HEK293 (cell line): Measurements from ENCODE around the gene C11orf21.

Experiments used
- CTCF ChIA-PET: fragments of 350-600 bp; formaldehyde crosslinking; extraction: SDS; loops from one replicate; lab custom pipeline; 2021; ENCODE audit warnings: antibody characterized with exemption; lab: Yijun Ruan, JAX
- POLR2A ChIA-PET: fragments of 300-600 bp; formaldehyde crosslinking; extraction: SDS; loops from one replicate; lab custom pipeline; 2020; ENCODE audit warnings: antibody characterized with exemption, inconsistent platforms; lab: Yijun Ruan, JAX
- H3K27ac ChIP-seq: fragments of 200-500 bp; sonication (Bioruptor generic); 2 replicates; pipeline ENCODE4 v1.5.1; 2014; ENCODE audit warnings: low read depth, low read length, control low read depth, inconsistent platforms; ENCODE audit errors: extremely low read depth
- H3K36me3 ChIP-seq, 2 experiments: fragments of 200-500 bp in 1 of 2; sonication (Bioruptor generic) in 1 of 2; 1 replicate in 1 of 2; 2 replicates in 1 of 2; pipeline ENCODE4 v1.5.1; 2014 to 2017; ENCODE audit warnings: inconsistent platforms in 2 of 2, low read length in 2 of 2; ENCODE audit not compliant: control insufficient read depth in 2 of 2, insufficient read depth in 1 of 2
- H3K4me1 ChIP-seq: fragments of 200-500 bp; sonication (Bioruptor generic); 2 replicates; pipeline ENCODE4 v1.5.1; 2014; ENCODE audit warnings: mild to moderate bottlenecking, low read length, inconsistent platforms; ENCODE audit not compliant: control insufficient read depth, insufficient read depth
- H3K4me3 ChIP-seq: 2 replicates; pipeline ENCODE4 v1.5.1; 2011; ENCODE audit warnings: low read depth, mild to moderate bottlenecking, control low read depth, low read length, moderate library complexity
- H3K9me3 ChIP-seq: fragments of 200-500 bp; sonication (Bioruptor generic); 2 replicates; pipeline ENCODE4 v1.5.1; 2014; ENCODE audit warnings: low read depth, low read length, inconsistent platforms; ENCODE audit not compliant: control insufficient read depth, insufficient read depth
- EGR2 ChIP-seq: fragments of 450-650 bp; formaldehyde crosslinking; IDR thresholded peaks from 2 replicates; pipeline ENCODE4 v1.5.1; 2016; ENCODE audit warnings: low read depth, missing biosample characterization, missing genetic modification characterization
- ELK4 ChIP-seq: IDR thresholded peaks from 2 replicates; pipeline ENCODE4 v1.6.1; 2011; ENCODE audit warnings: mild to moderate bottlenecking, low read depth, low read length, borderline replicate concordance
- GLI2 ChIP-seq: fragments of 450-650 bp; formaldehyde crosslinking; IDR thresholded peaks from 2 replicates; pipeline ENCODE4; 2017; ENCODE audit warnings: missing biosample characterization, missing genetic modification characterization, low read depth, borderline replicate concordance
- SP2 ChIP-seq: fragments of 450-650 bp; formaldehyde crosslinking; IDR thresholded peaks from 2 replicates; pipeline ENCODE4 v1.5.1; 2016; ENCODE audit warnings: missing biosample characterization, missing genetic modification characterization
- TCF7L2 ChIP-seq: IDR thresholded peaks from 2 replicates; pipeline ENCODE4 v1.6.1; 2011; ENCODE audit warnings: low read depth, mild to moderate bottlenecking, inconsistent platforms, low read length, moderate library complexity, borderline replicate concordance
- ZBTB10 ChIP-seq: fragments of 450-650 bp; formaldehyde crosslinking; IDR thresholded peaks from 2 replicates; pipeline ENCODE4 v1.5.1; 2016; ENCODE audit warnings: missing biosample characterization, missing genetic modification characterization
- ZBTB44 ChIP-seq: fragments of 450-650 bp; IDR thresholded peaks from 2 replicates; pipeline ENCODE4 v1.5.1; 2018; ENCODE audit warnings: missing biosample characterization, mild to moderate bottlenecking, missing genetic modification characterization
- ZBTB6 ChIP-seq: fragments of 450-650 bp; formaldehyde crosslinking; IDR thresholded peaks from 2 replicates; pipeline ENCODE4 v1.5.1; 2017; ENCODE audit warnings: missing biosample characterization, missing genetic modification characterization
- ZEB2 ChIP-seq: fragments of 450-650 bp; formaldehyde crosslinking; IDR thresholded peaks from 2 replicates; pipeline ENCODE4 v1.5.1; 2016; ENCODE audit warnings: missing biosample characterization, missing genetic modification characterization
- ZNF132 ChIP-seq: fragments of 450-650 bp; formaldehyde crosslinking; IDR thresholded peaks from 2 replicates; pipeline ENCODE4 v1.5.1; 2017; ENCODE audit warnings: missing biosample characterization, missing genetic modification characterization, borderline replicate concordance
- ZNF146 ChIP-seq: fragments of 450-650 bp; formaldehyde crosslinking; IDR thresholded peaks from 2 replicates; pipeline ENCODE4 v1.5.1; 2016; ENCODE audit warnings: missing biosample characterization, missing genetic modification characterization
- ZNF184 ChIP-seq: fragments of 450-650 bp; IDR thresholded peaks from 2 replicates; pipeline ENCODE4 v1.5.1; 2018; ENCODE audit warnings: missing biosample characterization, mild to moderate bottlenecking, missing genetic modification characterization
- ZNF19 ChIP-seq: fragments of 450-650 bp; formaldehyde crosslinking; IDR thresholded peaks from 2 replicates; pipeline ENCODE4; 2016; ENCODE audit warnings: missing biosample characterization, missing genetic modification characterization, low read depth
- ZNF248 ChIP-seq: fragments of 450-650 bp; formaldehyde crosslinking; IDR thresholded peaks from 2 replicates; pipeline ENCODE4 v1.5.1; 2017; ENCODE audit warnings: missing biosample characterization, missing genetic modification characterization
- ZNF274 ChIP-seq, 2 experiments: fragments of 200-500 bp in 1 of 2; fragments of 450-650 bp in 1 of 2; sonication (Bioruptor generic) in 1 of 2; formaldehyde crosslinking in 1 of 2; IDR thresholded peaks; 2 replicates each; pipeline versions ENCODE4 v1.5.1 to v1.6.1; 2014 to 2016; ENCODE audit warnings: borderline replicate concordance in 1 of 2, inconsistent platforms in 1 of 2, low read length in 1 of 2, missing biosample characterization in 1 of 2, missing genetic modification characterization in 1 of 2
- ZNF426 ChIP-seq: fragments of 450-650 bp; formaldehyde crosslinking; IDR thresholded peaks from 2 replicates; pipeline ENCODE4 v1.5.1; 2017; ENCODE audit warnings: missing biosample characterization, missing genetic modification characterization, mild to moderate bottlenecking, inconsistent platforms, moderate library complexity
- ZNF488 ChIP-seq: fragments of 450-650 bp; formaldehyde crosslinking; IDR thresholded peaks from 2 replicates; pipeline ENCODE4 v1.5.1; 2016; ENCODE audit warnings: missing biosample characterization, missing genetic modification characterization
- ZNF521 ChIP-seq: fragments of 450-650 bp; formaldehyde crosslinking; IDR thresholded peaks from 2 replicates; pipeline ENCODE4 v1.5.1; 2017; ENCODE audit warnings: missing biosample characterization, mild to moderate bottlenecking, missing genetic modification characterization
- ZNF560 ChIP-seq: fragments of 450-650 bp; formaldehyde crosslinking; IDR thresholded peaks from 2 replicates; pipeline ENCODE4 v1.5.1; 2017; ENCODE audit warnings: missing biosample characterization, missing genetic modification characterization, borderline replicate concordance
- ZNF645 ChIP-seq: fragments of 450-650 bp; formaldehyde crosslinking; IDR thresholded peaks from 2 replicates; pipeline ENCODE4; 2016; ENCODE audit warnings: missing biosample characterization, missing genetic modification characterization
- ZNF660 ChIP-seq: fragments of 450-650 bp; IDR thresholded peaks from 2 replicates; pipeline ENCODE4 v1.5.1; 2018; ENCODE audit warnings: missing biosample characterization, mild to moderate bottlenecking, missing genetic modification characterization
- ZNF701 ChIP-seq: fragments of 450-650 bp; formaldehyde crosslinking; IDR thresholded peaks from 2 replicates; pipeline ENCODE4 v1.5.1; 2016; ENCODE audit warnings: missing biosample characterization, missing genetic modification characterization
- ZSCAN5A ChIP-seq: fragments of 450-650 bp; formaldehyde crosslinking; IDR thresholded peaks from 2 replicates; pipeline ENCODE4 v1.5.1; 2016; ENCODE audit warnings: missing biosample characterization, missing genetic modification characterization

Gene C11orf21

GRCh38 chr11:2289350-2289749, 12.4 kb downstream of the C11orf21 start:
- Histone ChIP-seq H3K27ac (no peak overlapping the region), H3K9me3 (no peaks in the 10 kb centered on the region), H3K4me1 (no peaks in the 10 kb centered on the region), H3K4me3 (no peak overlapping the region), H3K36me3 (no peaks in the 10 kb centered on the region)
- no peak for TF ChIP-seq ZNF132 (tag by site-specific recombination)
- TF ChIP-seq TCF7L2, result no peak
- TF ChIP-seq ZNF660 (tag by site-specific recombination), result no peak
- no peak for TF ChIP-seq EGR2 (tag by site-specific recombination)
- TF ChIP-seq ZEB2, result no peak
- no peak for TF ChIP-seq ZNF560 (tag by site-specific recombination)
- no peak for TF ChIP-seq ZNF426 (tag by site-specific recombination)
- no peak for TF ChIP-seq ZBTB10 (tag by site-specific recombination)
- TF ChIP-seq ELK4, result no peak
- no peak for TF ChIP-seq ZSCAN5A (tag by site-specific recombination)
- no peak for TF ChIP-seq ZBTB6 (tag by site-specific recombination)
- ChIA-PET CTCF (interaction anchor here (0.6 kb wide), 1 partner anchor 1097 kb away, joined by 4 read pairs; no protein-coding TSS in a partner anchor), POLR2A (interaction anchor here (0.7 kb wide), 1 partner anchor 562 kb away, joined by 11 read pairs; no protein-coding TSS in a partner anchor)

- POLR2A ChIA-PET, result no interaction called here
- Histone ChIP-seq H3K36me3 (no peaks in the 10 kb centered on the region), H3K27ac (no peak overlapping the region), H3K4me1 (no peaks in the 10 kb centered on the region), H3K9me3 (no peaks in the 10 kb centered on the region), H3K4me3 (no peak overlapping the region)
- TF ChIP-seq ZNF488 (tag by site-specific recombination) (no peak), ZNF248 (tag by site-specific recombination) (no peak), GLI2 (tag by site-specific recombination) (no peak), ZNF645 (tag by site-specific recombination) (no peak), ZNF146 (tag by site-specific recombination) (no peak), ZNF521 (tag by site-specific recombination) (no peak), ZBTB44 (tag by site-specific recombination) (no peak), ZNF184 (tag by site-specific recombination) (no peak), ZNF274 (IDR thresholded peaks at IDR 0.05; ENCODE audit: low read length) (no peak), ZNF274 (tag by site-specific recombination; IDR thresholded peaks at IDR 0.05; ENCODE audit: borderline replicate concordance) (no peak), ZEB2 (no peak), SP2 (tag by site-specific recombination) (no peak), ZNF701 (tag by site-specific recombination) (no peak), ZNF19 (tag by site-specific recombination) (no peak)
- CTCF ChIA-PET, result interaction anchor here (1.4 kb wide), 1 partner anchor 18 kb away, joined by 3 read pairs; no protein-coding TSS in a partner anchor
These were observed 14.6 kb downstream of the C11orf21 start for GRCh38 chr11:2287091-2287490.
